22Rv1 (cell line): Measurements from ENCODE around the gene GAS2L2.

Source experiments
- CTCF ChIP-seq: fragments of 450-650 bp; IDR thresholded peaks from 2 replicates; pipeline ENCODE4 v1.5.1; 2017; ENCODE audit warnings: mild to moderate bottlenecking
- ZFX ChIP-seq: fragments of 450-650 bp; IDR thresholded peaks from 2 replicates; pipeline ENCODE4 v1.6.1; 2017; ENCODE audit warnings: antibody characterized with exemption, borderline replicate concordance

- TF ChIP-seq CTCF (no peak), ZFX (no peak)
These were observed 20.3 kb downstream of the GAS2L2 start for GRCh38 chr17:35732806-35733136.
